ENCODE measurements around the gene FIS1.
"Not testable (repeated sequence)": the region's sequence is repeated elsewhere in the genome, so short reads cannot be mapped to it uniquely, and the experiment has no call there.

FIS1 gene

GRCh38 chr7:101205901-101206664, 38.8 kb downstream of the FIS1 start:
- Histone ChIP-seq H3K9me3 (replicated peaks in 1 of 11) (no peaks in the 10 kb centered on the region), H3K27me3 (peaks cover 20 to 30% (median 26%) of the 10 kb centered on the region in 11 experiments), H4K20me1 (peaks cover 0 to 48% (median 0%) of the 10 kb centered on the region in 11 experiments; a peak in 3 of 22 replicates)

GRCh38 chr7:101203740-101204738, 40.8 kb downstream of the FIS1 start:
- H3K4me2 ChIP-seq, result peak overlapping the region; percentile 51 to 94 (median 76)
- peak overlapping the region in 1 of 11 experiments; percentile 13; a peak in 2 of 22 replicates for H3K9ac ChIP-seq
- H4K20me1 ChIP-seq, result peaks cover 0 to 34% (median 0%) of the 10 kb centered on the region in 11 experiments; a peak in 3 of 22 replicates
- peak overlapping the region in 8 of 11 experiments; percentile 10 to 45 (median 40); a peak in 10 of 22 replicates for H3K27ac ChIP-seq
- peaks cover 4 to 37% (median 31%) of the 10 kb centered on the region in 11 experiments; a peak in 18 of 22 replicates for H3K36me3 ChIP-seq
- peaks cover 35 to 47% (median 42%) of the 10 kb centered on the region in 11 experiments for H3K27me3 ChIP-seq
- H3K9me3 ChIP-seq (replicated peaks in 1 of 11); H3K4me3 ChIP-seq: not testable (repeated sequence)
- H3K4me1 ChIP-seq, result peaks cover 20 to 45% (median 33%) of the 10 kb centered on the region in 10 experiments

More at GRCh38 chr7:101205901-101206664, 38.8 kb downstream of the FIS1 start:
- Histone ChIP-seq H3K9ac (peak overlapping the region in 1 of 11 experiments; percentile 10; a peak in 2 of 22 replicates), H3K4me3 (no peak overlapping the region), H3K27ac (peak overlapping the region in 2 of 11 experiments; percentile 3 to 45; a peak in 1 of 22 replicates), H3K36me3 (peaks cover 19 to 57% (median 49%) of the 10 kb centered on the region in 11 experiments), H3K4me2 (peak overlapping the region in 6 of 11 experiments; percentile 1 to 36 (median 15); a peak in 6 of 22 replicates), H3K4me1 (peaks cover 20 to 40% (median 33%) of the 10 kb centered on the region in 10 experiments)
- TF ChIP-seq Cebpa-rat (IDR thresholded peaks at IDR 0.05), result no peak

- no peak for TF ChIP-seq Cebpa-rat (IDR thresholded peaks at IDR 0.05)
- H3K4me1 ChIP-seq, result peaks cover 20 to 45% (median 35%) of the 10 kb centered on the region in 10 experiments
- H3K4me2 ChIP-seq, result peak overlapping the region in 6 of 11 experiments; percentile 59 to 94 (median 82); a peak in 8 of 22 replicates
- peaks cover 0 to 22% (median 17%) of the 10 kb centered on the region in 11 experiments; a peak in 15 of 22 replicates for H3K36me3 ChIP-seq
- no peak overlapping the region for H3K27ac ChIP-seq
- H4K20me1 ChIP-seq, result peaks cover 0 to 21% (median 0%) of the 10 kb centered on the region in 11 experiments; a peak in 3 of 22 replicates
- H3K4me3 ChIP-seq, result no peak overlapping the region
- no peak overlapping the region for H3K9ac ChIP-seq
- H3K27me3 ChIP-seq, result peaks cover 35 to 47% (median 42%) of the 10 kb centered on the region in 11 experiments
- no peaks in the 10 kb centered on the region for H3K9me3 ChIP-seq (replicated peaks in 1 of 11)
These were observed 42.3 kb downstream of the FIS1 start for GRCh38 chr7:101202603-101202918.

DNA sequence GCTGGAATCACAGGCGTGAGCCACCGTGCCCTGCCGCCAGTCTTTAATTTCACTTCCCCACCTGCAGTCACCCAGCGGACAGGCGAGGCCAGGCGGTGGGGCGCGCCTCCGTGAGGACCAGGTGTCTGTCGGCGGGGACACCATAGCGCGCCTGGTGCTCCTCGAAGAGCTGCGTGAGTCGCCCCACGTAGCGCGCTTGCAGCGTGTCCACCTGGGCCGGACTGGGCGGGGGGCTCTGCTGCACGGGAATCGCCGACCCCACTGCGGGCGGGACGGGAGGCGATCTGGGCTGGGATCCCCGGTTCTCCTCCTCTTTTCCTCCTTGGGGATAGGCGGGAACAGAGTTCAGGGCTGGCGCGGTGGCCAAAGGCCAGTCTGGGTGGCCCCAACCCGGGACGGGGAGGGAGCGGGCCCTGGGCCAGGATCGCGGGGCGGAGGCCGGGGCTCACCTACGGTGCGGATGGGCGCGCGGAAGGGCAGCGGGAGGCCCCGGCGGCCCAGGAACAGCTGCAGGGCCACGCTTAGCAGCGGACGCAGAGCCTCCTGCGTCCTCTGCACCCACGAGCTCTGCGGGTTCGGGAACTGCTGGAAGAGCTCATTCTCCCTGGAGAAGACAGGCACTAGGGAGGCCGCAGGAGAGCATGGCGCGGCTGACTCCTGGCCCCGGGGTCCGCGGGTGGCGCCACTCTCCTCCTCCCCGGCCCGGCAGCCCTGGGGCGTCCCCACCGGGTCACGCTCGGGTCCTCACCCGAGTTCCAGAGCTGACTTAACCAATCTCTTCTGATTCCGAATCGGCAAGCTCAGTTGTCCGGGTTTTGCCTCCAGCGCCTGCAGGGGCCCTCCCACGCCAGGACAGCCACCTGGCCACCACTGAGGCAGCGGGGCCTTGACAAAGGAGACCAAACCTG, 42.9 kb downstream of the FIS1 start:
- Histone ChIP-seq H3K36me3 (peaks cover 0 to 16% (median 12%) of the 10 kb centered on the region in 11 experiments; a peak in 15 of 22 replicates), H4K20me1 (peaks cover 0 to 15% (median 0%) of the 10 kb centered on the region in 11 experiments; a peak in 2 of 22 replicates), H3K4me2 (no peak overlapping the region), H3K4me3 (no peak overlapping the region), H3K9me3 (replicated peaks in 1 of 11) (no peaks in the 10 kb centered on the region), H3K9ac (no peak overlapping the region), H3K4me1 (peaks cover 20 to 45% (median 35%) of the 10 kb centered on the region in 10 experiments), H3K27ac (no peak overlapping the region), H3K27me3 (peaks cover 35 to 47% (median 42%) of the 10 kb centered on the region in 11 experiments)
- TF ChIP-seq Cebpa-rat (IDR thresholded peaks at IDR 0.05), result no peak

DNA sequence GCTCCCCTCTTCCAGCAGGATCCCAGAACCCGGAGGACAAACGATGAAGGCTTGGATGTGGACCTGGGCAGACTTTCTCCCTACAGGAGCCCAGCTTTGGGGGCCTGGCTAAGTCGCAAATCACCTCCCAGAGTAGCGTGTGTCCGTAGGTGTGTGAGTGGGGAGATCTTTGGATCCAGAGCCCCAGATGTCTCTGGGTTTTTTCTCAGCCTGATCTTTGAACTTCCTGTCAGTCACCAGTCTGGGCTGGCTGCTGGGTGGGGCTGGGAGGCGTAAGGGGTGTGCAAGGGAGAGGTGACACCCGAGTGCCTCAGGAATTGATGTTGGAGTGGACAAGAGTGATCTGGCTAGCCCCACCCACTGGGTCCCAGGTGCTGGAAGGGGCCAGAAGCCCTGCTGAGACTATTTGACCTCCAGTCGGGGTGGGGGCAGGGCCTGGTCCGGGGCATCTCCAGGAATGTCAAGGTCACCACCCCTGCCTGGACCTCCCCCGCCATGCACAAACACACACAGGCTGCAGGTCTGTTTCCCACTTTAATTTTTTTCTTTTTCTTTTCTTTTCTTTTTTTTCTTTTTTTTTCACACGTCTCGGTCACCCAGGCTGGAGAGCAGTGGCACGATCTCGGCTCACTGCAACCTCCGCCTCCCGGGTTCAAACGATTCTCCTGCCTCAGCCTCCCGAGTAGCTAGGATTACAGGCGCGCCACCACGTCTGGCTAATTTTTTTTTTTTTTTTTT, 43.9 kb downstream of the FIS1 start, which contains the start of gene MOGAT3:
Gene MOGAT3 (minus strand): TSS at position 175 of the 738 bp plus-strand sequence. CDS start 182 bp downstream, outside the sequence.
- TF ChIP-seq Cebpa-rat (IDR thresholded peaks at IDR 0.05), result no peak

GRCh38 chr7:101200504-101200861, 44.4 kb downstream of the FIS1 start:
- H3K4me2 ChIP-seq, result no peak overlapping the region
- H3K4me3 ChIP-seq, result no peak overlapping the region
- TF ChIP-seq Cebpa-rat (IDR thresholded peaks at IDR 0.05), result no peak
- H4K20me1 ChIP-seq, result peaks cover 0 to 9% (median 0%) of the 10 kb centered on the region in 11 experiments; a peak in 1 of 22 replicates
- peaks cover 35 to 47% (median 42%) of the 10 kb centered on the region in 11 experiments for H3K27me3 ChIP-seq
- H3K36me3 ChIP-seq, result 0 out of 22 replicates have a peak, but pooled peaks cover 0 to 1% (median 0%) of the 10 kb centered on the region in 11 experiments
- H3K27ac ChIP-seq, result no peak overlapping the region
- peaks cover 20 to 34% (median 25%) of the 10 kb centered on the region in 10 experiments for H3K4me1 ChIP-seq
- no peak overlapping the region for H3K9ac ChIP-seq
- H3K9me3 ChIP-seq (replicated peaks in 1 of 11), result no peaks in the 10 kb centered on the region

More for the DNA sequence above, 43.9 kb downstream of the FIS1 start, which contains the start of gene MOGAT3:
- no peaks in the 10 kb centered on the region for H3K9me3 ChIP-seq (replicated peaks in 1 of 11)
- H3K36me3 ChIP-seq, result peaks cover 0 to 7% (median 4%) of the 10 kb centered on the region in 11 experiments; a peak in 13 of 22 replicates
- peaks cover 35 to 47% (median 42%) of the 10 kb centered on the region in 11 experiments for H3K27me3 ChIP-seq
- H3K4me3 ChIP-seq, result no peak within 1 kb of the TSS
- H4K20me1 ChIP-seq, result peaks cover 0 to 9% (median 0%) of the 10 kb centered on the region in 11 experiments; a peak in 2 of 22 replicates
- H3K4me2 ChIP-seq, result no peak within 1 kb of the TSS
- H3K9ac ChIP-seq, result no peak within 1 kb of the TSS
- peaks cover 20 to 39% (median 29%) of the 10 kb centered on the region in 10 experiments for H3K4me1 ChIP-seq
- no peak within 1 kb of the TSS for H3K27ac ChIP-seq

DNA sequence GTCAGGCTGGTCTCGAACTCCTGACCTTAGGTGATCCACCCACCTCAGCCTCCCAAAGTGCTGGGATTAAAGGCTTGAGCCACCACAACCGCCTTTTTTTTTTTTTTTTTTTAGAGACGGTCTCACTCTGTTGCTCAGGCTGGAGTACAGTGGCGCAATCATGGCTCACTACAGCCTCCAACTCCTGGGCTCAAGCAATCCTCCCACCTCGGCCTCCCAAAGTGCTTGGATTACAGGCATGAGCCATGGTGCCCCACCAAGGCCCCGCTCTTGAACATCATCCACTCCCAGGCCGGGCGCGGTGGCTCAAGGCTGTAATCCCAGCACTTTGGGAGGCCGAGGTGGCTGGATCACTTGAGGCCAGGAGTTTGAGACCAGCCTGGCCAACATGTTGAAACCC, 45.4 kb downstream of the FIS1 start:
- H3K9me3 ChIP-seq (replicated peaks in 1 of 11); H3K9ac ChIP-seq; H3K36me3 ChIP-seq; H3K27ac ChIP-seq; H3K4me2 ChIP-seq; H4K20me1 ChIP-seq; H3K4me3 ChIP-seq: not testable (repeated sequence)
- Histone ChIP-seq H3K27me3 (peaks cover 35 to 47% (median 42%) of the 10 kb centered on the region in 11 experiments), H3K4me1 (peaks cover 14 to 27% (median 20%) of the 10 kb centered on the region in 10 experiments)
